SU-DHL-6 (cell line): ENCODE results near the gene HOMEZ.

ENCODE experiments used
- H2AFZ ChIP-seq: fragments of 200-600 bp; sonication (generic); 2 replicates; pipeline ENCODE4 v1.6.1; 2014; ENCODE audit warnings: low read depth, mild to moderate bottlenecking, moderate library complexity, mixed read lengths, antibody characterized with exemption, low read length; ENCODE audit not compliant: severe bottlenecking
- H3F3A ChIP-seq: fragments of 200-600 bp; shearing (Covaris generic); 2 replicates; pipeline ENCODE4 v1.6.0; 2016; ENCODE audit warnings: antibody characterized with exemption, mild to moderate bottlenecking; ENCODE audit not compliant: insufficient read depth
- H3K27ac ChIP-seq: fragments of 200-600 bp; sonication (generic); 2 replicates; pipeline ENCODE4 v1.5.1; 2016; ENCODE audit warnings: low read depth, mild to moderate bottlenecking, low read length, moderate library complexity, mixed read lengths
- H3K27me3 ChIP-seq: fragments of 200-600 bp; sonication (generic), shearing (Covaris generic); 2 replicates; pipeline ENCODE4 v1.6.0; 2014; ENCODE audit warnings: mild to moderate bottlenecking, low read length
- H3K36me3 ChIP-seq: fragments of 200-600 bp; sonication (generic); 2 replicates; pipeline ENCODE4 v1.6.1; 2014; ENCODE audit warnings: mild to moderate bottlenecking, low read length, mixed read lengths
- H3K4me2 ChIP-seq: fragments of 300-600, 200-600 bp; shearing (Covaris generic), sonication (generic); 2 replicates; pipeline ENCODE4 v1.6.0; 2014; ENCODE audit warnings: low read length, low read depth, mild to moderate bottlenecking; ENCODE audit not compliant: poor library complexity, severe bottlenecking
- H3K4me3 ChIP-seq: fragments of 200-600 bp; sonication (generic); 2 replicates; pipeline ENCODE4 v1.5.1; 2014; ENCODE audit warnings: antibody characterized with exemption, low read length, mild to moderate bottlenecking, mixed read lengths; ENCODE audit not compliant: insufficient read depth, poor library complexity, severe bottlenecking
- H3K79me2 ChIP-seq: fragments of 200-600 bp; sonication (generic); 2 replicates; pipeline ENCODE4 v1.6.1; 2014; ENCODE audit warnings: mild to moderate bottlenecking, low read length, moderate library complexity; ENCODE audit not compliant: insufficient read depth
- H3K9ac ChIP-seq: fragments of 200-600 bp; sonication (generic); 2 replicates; pipeline ENCODE4 v1.7.0; 2014; ENCODE audit warnings: mild to moderate bottlenecking, low read length
- H3K9me2 ChIP-seq: fragments of 200-600 bp; sonication (generic); replicated peaks from 2 replicates; pipeline ENCODE4 v1.6.1; 2014; ENCODE audit warnings: low read length; ENCODE audit not compliant: insufficient read depth
- H3K9me3 ChIP-seq: fragments of 200-600 bp; sonication (generic); 2 replicates; pipeline ENCODE4 v1.6.1; 2014; ENCODE audit warnings: low read length, mixed read lengths; ENCODE audit not compliant: insufficient read depth
- H4K20me1 ChIP-seq: fragments of 200-600 bp; sonication (generic); 2 replicates; pipeline ENCODE4 v1.6.1; 2014; ENCODE audit warnings: low read depth, mild to moderate bottlenecking, antibody characterized with exemption, low read length, moderate library complexity, mixed read lengths
- EZH2phosphoT487 ChIP-seq: fragments of 200-600 bp; sonication (generic), shearing (Covaris generic); conservative IDR thresholded peaks from 2 replicates; pipeline ENCODE4 v1.6.1; 2018; ENCODE audit warnings: mild to moderate bottlenecking, antibody characterized with exemption, low read length, moderate library complexity, mixed read lengths
- TF ChIP-seq, protein P1 (sequence below): fragments of 200-600 bp; sonication (generic); IDR thresholded peaks from one replicate; pipeline ENCODE4 v1.5.1; 2017; ENCODE audit warnings: antibody characterized with exemption, mild to moderate bottlenecking, low read length, moderate library complexity; ENCODE audit not compliant: insufficient read depth, poor library complexity, severe bottlenecking

Gene HOMEZ

DNA sequence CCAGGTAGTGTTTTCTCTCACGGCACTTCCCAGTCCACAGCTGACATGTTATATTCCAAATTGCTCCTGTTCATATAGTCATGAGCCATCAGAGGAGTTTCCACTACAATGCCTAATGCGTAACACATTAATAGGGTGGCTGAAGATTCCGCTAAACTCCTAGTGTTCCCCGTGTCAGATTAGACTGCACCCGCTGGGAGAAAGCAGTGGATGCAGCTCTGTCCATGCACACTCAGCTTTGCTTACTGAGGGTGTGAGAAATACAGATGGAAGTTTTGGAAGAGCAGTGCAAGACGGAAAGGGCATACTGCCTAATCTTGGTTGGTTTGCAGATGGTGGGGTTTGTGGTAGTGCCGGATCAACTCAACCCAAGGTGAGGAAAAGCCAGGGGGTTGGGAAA, 11.2 kb upstream of the HOMEZ start:
- Histone ChIP-seq H2AFZ (no peak overlapping the region), H3K27me3 (no peaks in the 10 kb centered on the region), H3K36me3 (peaks cover 5% of the 10 kb centered on the region; the same call in 1 of the 2 replicates), H3F3A (peaks cover 14% of the 10 kb centered on the region), H3K27ac (no peak overlapping the region), H3K4me3 (no peak overlapping the region), H3K9me2 (no peaks in the 10 kb centered on the region), H3K4me2 (no peak overlapping the region), H4K20me1 (no peaks in the 10 kb centered on the region), H3K9me3 (no peaks in the 10 kb centered on the region), H3K9ac (no peak overlapping the region), H3K79me2 (peaks cover 5% of the 10 kb centered on the region; the same call in 1 of the 2 replicates)
- TF ChIP-seq, protein P1, sequence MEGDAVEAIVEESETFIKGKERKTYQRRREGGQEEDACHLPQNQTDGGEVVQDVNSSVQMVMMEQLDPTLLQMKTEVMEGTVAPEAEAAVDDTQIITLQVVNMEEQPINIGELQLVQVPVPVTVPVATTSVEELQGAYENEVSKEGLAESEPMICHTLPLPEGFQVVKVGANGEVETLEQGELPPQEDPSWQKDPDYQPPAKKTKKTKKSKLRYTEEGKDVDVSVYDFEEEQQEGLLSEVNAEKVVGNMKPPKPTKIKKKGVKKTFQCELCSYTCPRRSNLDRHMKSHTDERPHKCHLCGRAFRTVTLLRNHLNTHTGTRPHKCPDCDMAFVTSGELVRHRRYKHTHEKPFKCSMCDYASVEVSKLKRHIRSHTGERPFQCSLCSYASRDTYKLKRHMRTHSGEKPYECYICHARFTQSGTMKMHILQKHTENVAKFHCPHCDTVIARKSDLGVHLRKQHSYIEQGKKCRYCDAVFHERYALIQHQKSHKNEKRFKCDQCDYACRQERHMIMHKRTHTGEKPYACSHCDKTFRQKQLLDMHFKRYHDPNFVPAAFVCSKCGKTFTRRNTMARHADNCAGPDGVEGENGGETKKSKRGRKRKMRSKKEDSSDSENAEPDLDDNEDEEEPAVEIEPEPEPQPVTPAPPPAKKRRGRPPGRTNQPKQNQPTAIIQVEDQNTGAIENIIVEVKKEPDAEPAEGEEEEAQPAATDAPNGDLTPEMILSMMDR = no peak
- TF ChIP-seq EZH2phosphoT487 = no peak

DNA sequence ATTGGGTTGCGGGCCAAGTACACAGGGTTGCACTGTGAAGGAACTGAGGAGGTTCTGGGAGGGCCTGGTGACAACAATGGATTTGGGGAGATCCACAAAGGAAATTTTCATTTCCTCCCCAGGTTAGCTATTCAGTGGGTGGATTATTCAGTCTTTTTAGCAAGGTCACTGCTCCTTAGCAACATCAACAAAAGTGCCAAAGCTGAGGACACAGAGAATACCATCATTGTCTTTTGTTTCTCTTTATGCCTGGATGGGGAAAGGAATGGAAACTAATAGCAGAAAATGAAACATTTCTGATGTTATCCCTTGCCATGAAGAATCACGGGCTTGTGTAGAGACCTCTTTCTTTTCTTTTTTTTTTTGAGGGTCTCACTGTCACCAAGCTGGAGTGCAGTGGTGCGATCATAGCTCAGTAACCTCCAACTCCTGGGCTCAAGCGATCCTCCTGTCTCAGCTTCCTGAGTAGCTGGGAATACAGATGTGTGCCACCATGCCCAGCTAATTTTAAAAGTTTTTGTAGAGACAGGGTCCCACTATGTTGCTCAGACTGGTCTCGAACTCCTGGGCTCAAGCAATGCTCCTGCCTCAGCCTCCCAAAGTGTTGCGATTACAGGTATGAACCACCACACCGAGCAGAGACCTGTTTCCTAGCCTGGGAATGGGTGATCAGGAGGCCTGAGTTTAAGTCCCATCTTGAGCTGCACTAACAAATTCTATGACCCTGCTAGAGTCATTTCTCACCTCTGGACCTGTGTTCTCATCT, 10.3 kb upstream of the HOMEZ start:
- no peak for TF ChIP-seq EZH2phosphoT487
- TF ChIP-seq, protein P1 = no peak
- Histone ChIP-seq H3K9ac (no peak overlapping the region), H3K9me2 (no peaks in the 10 kb centered on the region), H3K79me2 (peaks cover 5% of the 10 kb centered on the region; the same call in 1 of the 2 replicates), H2AFZ (no peak overlapping the region), H3K9me3 (no peaks in the 10 kb centered on the region), H3K27ac (no peak overlapping the region), H4K20me1 (no peaks in the 10 kb centered on the region), H3F3A (peaks cover 14% of the 10 kb centered on the region), H3K4me2 (no peak overlapping the region), H3K4me3 (no peak overlapping the region), H3K27me3 (no peaks in the 10 kb centered on the region), H3K36me3 (peaks cover 5% of the 10 kb centered on the region; the same call in 1 of the 2 replicates)

DNA sequence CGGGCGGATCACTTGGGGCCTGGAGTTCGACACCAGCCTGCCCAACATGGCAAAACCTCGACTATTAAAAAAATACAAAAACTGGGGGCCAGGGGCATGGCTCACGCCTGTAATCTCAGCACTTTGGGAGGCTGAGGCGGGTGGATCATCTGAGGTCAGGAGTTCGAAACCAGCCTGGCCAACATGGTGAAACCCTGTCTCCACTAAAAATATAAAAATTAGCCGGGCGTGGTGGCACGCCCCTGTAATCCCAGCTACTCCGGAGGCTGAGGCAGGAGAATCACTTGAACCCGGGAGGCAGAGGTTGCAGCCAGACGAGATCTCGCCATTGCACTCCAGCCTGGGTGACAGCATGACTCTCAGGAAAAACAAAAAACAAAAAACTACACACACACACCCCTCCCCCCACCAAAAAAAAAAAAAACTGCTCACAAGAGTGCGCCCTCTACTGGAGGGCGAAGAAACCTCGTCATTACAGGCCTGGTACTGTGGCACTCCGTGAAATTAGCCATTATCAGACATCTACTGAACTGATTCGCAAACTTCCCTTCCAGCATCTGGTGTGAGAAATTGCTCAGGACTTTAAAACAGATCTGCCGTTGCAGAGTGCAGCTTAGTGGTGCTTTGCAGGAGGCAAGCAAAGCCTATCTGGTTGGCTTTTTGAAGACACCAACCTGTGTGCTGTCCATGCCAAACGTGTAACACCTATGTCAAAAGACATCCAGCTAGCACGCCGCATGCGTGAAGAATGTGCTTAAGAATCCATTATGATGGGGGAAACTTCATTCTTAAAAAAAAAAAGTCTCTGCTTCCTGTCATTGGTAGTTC, 9.0 kb upstream of the HOMEZ start:
- Histone ChIP-seq H3F3A (peaks cover 14% of the 10 kb centered on the region), H2AFZ (no peak overlapping the region), H3K79me2 (no peaks in the 10 kb centered on the region), H3K27me3 (no peaks in the 10 kb centered on the region), H3K9ac (no peak overlapping the region), H3K9me2 (no peaks in the 10 kb centered on the region), H3K27ac (no peak overlapping the region), H3K36me3 (peaks cover 5% of the 10 kb centered on the region; the same call in 1 of the 2 replicates), H3K4me2 (no peak overlapping the region), H3K9me3 (no peaks in the 10 kb centered on the region), H3K4me3 (no peak overlapping the region), H4K20me1 (no peaks in the 10 kb centered on the region)
- TF ChIP-seq, protein P1 = peak; percentile 71
- no peak for TF ChIP-seq EZH2phosphoT487
